Measurements from ENCODE around the gene CFAP45. TPM values are rescaled to one million over a fixed set of nuclear protein-coding genes. Genes with fewer than 3 reads are reported as not detected.

The CFAP45 gene
- total RNA-seq, 1 experiment from 2014 or later, result 0.48 TPM

- no peak for ATAC-seq
- no peak within 1 kb of the TSS for H3K27ac Mint-ChIP-seq
- ChIA-PET POLR2A (no interaction called here), CTCF (interaction anchor here (1.1 to 1.8 kb wide), 4 partner anchors 28 to 181 kb away, joined by 4 to 10 read pairs (median 6); no protein-coding TSS in a partner anchor)
- peaks cover 17% of the 10 kb centered on the region for H3K27me3 Mint-ChIP-seq (ENCODE audit: low read depth)
- no peak for DNase-seq (ENCODE audit: low spot score)
- no peaks in the 10 kb centered on the region for H3K36me3 Mint-ChIP-seq
- H3K4me1 Mint-ChIP-seq, result peaks cover 8% of the 10 kb centered on the region; the same call in 1 of the 2 replicates
- no peak within 1 kb of the TSS for H3K4me3 Mint-ChIP-seq
- TF ChIP-seq FOXJ3 (CRISPR knock-in tag; IDR thresholded peaks at IDR 0.05; ENCODE audit: borderline replicate concordance), result no peak
- TF ChIP-seq ESRRA (CRISPR knock-in tag; IDR thresholded peaks at IDR 0.05; ENCODE audit: borderline replicate concordance), result no peak
- no peak for TF ChIP-seq PREB (CRISPR knock-in tag; IDR thresholded peaks at IDR 0.05; ENCODE audit: borderline replicate concordance)
- no peak for TF ChIP-seq SP1 (CRISPR knock-in tag; conservative IDR thresholded peaks at IDR 0.05)
- TF ChIP-seq, protein P1, sequence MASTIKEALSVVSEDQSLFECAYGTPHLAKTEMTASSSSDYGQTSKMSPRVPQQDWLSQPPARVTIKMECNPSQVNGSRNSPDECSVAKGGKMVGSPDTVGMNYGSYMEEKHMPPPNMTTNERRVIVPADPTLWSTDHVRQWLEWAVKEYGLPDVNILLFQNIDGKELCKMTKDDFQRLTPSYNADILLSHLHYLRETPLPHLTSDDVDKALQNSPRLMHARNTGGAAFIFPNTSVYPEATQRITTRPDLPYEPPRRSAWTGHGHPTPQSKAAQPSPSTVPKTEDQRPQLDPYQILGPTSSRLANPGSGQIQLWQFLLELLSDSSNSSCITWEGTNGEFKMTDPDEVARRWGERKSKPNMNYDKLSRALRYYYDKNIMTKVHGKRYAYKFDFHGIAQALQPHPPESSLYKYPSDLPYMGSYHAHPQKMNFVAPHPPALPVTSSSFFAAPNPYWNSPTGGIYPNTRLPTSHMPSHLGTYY (CRISPR knock-in tag; IDR thresholded peaks at IDR 0.05), result no peak
- H3K9me3 Mint-ChIP-seq, result no peaks in the 10 kb centered on the region
Measured at GRCh38 chr1:159826441-159827101, 73.4 kb downstream of the CFAP45 start, which contains the start of gene SLAMF8. Gene SLAMF8 (plus strand): TSS chr1:159826873. CDS start chr1:159826899, 26 bp downstream.

DNA sequence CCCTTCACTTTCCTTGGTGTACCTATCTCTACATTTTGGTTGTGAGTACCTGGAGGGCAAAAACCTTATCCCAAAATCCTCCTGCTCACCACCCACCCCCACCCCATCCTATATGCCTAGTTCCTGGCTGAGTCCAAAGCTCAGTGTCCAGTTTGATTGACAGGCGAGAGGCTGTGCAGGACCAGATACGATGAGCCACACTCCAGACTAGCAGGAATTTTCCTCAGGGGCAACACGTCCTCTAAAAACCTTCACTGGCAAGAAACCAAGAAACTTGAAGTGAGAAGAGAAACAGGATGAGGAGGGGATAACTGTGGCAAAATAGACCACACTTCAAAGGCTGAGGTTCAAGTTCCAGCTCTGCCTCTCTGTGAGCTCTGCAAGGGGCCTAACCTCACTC, 74.4 kb downstream of the CFAP45 start:
- POLR2A ChIA-PET, result no interaction called here
- DNase-seq (ENCODE audit: low spot score) (no peak), ATAC-seq (no peak)
- Mint-ChIP-seq H3K9me3 (no peaks in the 10 kb centered on the region), H3K36me3 (no peaks in the 10 kb centered on the region), H3K4me1 (peaks cover 10% of the 10 kb centered on the region), H3K4me3 (no peak overlapping the region), H3K27me3 (ENCODE audit: low read depth) (peaks cover 14% of the 10 kb centered on the region), H3K27ac (no peak overlapping the region)
- CTCF ChIA-PET, result interaction anchor here (0.6 to 1.7 kb wide), 4 partner anchors 26 to 241 kb away, joined by 3 to 9 read pairs (median 4); no protein-coding TSS in a partner anchor
- TF ChIP-seq, protein P2, sequence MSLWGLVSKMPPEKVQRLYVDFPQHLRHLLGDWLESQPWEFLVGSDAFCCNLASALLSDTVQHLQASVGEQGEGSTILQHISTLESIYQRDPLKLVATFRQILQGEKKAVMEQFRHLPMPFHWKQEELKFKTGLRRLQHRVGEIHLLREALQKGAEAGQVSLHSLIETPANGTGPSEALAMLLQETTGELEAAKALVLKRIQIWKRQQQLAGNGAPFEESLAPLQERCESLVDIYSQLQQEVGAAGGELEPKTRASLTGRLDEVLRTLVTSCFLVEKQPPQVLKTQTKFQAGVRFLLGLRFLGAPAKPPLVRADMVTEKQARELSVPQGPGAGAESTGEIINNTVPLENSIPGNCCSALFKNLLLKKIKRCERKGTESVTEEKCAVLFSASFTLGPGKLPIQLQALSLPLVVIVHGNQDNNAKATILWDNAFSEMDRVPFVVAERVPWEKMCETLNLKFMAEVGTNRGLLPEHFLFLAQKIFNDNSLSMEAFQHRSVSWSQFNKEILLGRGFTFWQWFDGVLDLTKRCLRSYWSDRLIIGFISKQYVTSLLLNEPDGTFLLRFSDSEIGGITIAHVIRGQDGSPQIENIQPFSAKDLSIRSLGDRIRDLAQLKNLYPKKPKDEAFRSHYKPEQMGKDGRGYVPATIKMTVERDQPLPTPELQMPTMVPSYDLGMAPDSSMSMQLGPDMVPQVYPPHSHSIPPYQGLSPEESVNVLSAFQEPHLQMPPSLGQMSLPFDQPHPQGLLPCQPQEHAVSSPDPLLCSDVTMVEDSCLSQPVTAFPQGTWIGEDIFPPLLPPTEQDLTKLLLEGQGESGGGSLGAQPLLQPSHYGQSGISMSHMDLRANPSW (CRISPR knock-in tag; conservative IDR thresholded peaks at IDR 0.05; ENCODE audit: low read depth), result no peak
- no peak for TF ChIP-seq FOXP1 (CRISPR knock-in tag; IDR thresholded peaks at IDR 0.05; ENCODE audit: borderline replicate concordance)
- TF ChIP-seq CBFB (CRISPR knock-in tag; IDR thresholded peaks at IDR 0.05; ENCODE audit: low read depth), result no peak
- TF ChIP-seq SMAD3 (CRISPR knock-in tag; IDR thresholded peaks at IDR 0.05; ENCODE audit: borderline replicate concordance), result no peak
- TF ChIP-seq, protein P3, sequence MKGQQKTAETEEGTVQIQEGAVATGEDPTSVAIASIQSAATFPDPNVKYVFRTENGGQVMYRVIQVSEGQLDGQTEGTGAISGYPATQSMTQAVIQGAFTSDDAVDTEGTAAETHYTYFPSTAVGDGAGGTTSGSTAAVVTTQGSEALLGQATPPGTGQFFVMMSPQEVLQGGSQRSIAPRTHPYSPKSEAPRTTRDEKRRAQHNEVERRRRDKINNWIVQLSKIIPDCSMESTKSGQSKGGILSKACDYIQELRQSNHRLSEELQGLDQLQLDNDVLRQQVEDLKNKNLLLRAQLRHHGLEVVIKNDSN (CRISPR knock-in tag; IDR thresholded peaks at IDR 0.05), result no peak
- TF ChIP-seq ARID4B (CRISPR knock-in tag; IDR thresholded peaks at IDR 0.05; ENCODE audit: borderline replicate concordance), result no peak
- TF ChIP-seq FOXP4 (CRISPR knock-in tag; IDR thresholded peaks at IDR 0.05), result no peak
- TF ChIP-seq USF2 (CRISPR knock-in tag; IDR thresholded peaks at IDR 0.05), result no peak
- no peak for TF ChIP-seq ZNF512 (CRISPR knock-in tag; IDR thresholded peaks at IDR 0.05; ENCODE audit: borderline replicate concordance)
